Fibroblast of pulmonary artery (primary cell): Measurements from ENCODE around the gene RPTOR.

Experiments used
- DNase-seq: peaks from one replicate; pipeline ENCODE4 v3.0.0-alpha.2; 2010; ENCODE audit warnings: low read depth
- H3K4me3 ChIP-seq: replicated peaks from 2 replicates; pipeline ENCODE4 v1.5.1; 2011; ENCODE audit warnings: low read depth, mild to moderate bottlenecking, control low read depth, low read length, moderate library complexity
- CTCF ChIP-seq: IDR thresholded peaks from 2 replicates; pipeline ENCODE4 v1.5.1; 2011; ENCODE audit warnings: mild to moderate bottlenecking, control low read depth, low read length, inconsistent platforms; ENCODE audit errors: missing control alignments

The RPTOR gene

GRCh38 chr17:80839026-80839345, 294.3 kb downstream of the RPTOR start:
- H3K4me3 ChIP-seq: no peak overlapping the region
- no peak for DNase-seq
- no peak for TF ChIP-seq CTCF

- no peak overlapping the region for H3K4me3 ChIP-seq
- DNase-seq: no peak
- TF ChIP-seq CTCF: no peak
Measured at GRCh38 chr17:80839511-80839941, 294.9 kb downstream of the RPTOR start.

DNA sequence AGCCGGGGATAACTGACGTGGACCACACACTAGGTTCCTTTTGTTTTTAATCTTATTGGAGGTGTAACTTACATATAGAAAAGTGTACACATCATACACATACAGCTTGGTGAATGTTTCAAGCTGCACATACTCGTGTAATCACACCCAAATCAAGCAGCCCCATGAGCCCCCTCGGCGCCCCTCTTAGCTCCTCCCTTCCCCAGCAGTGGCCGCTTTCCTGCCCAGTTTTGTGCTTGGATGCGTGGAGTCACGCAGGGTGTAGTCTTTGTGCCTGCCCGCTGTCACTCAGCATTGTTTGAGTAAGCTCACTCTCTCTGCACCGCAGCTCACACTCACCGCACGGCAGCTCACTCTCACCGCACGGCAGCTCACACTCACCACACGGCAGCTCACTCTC, 295.3 kb downstream of the RPTOR start:
- TF ChIP-seq CTCF: no peak
- DNase-seq: no peak
- H3K4me3 ChIP-seq: no peak overlapping the region

GRCh38 chr17:80842456-80843013, 297.9 kb downstream of the RPTOR start:
- no peak for TF ChIP-seq CTCF
- DNase-seq: no peak
- H3K4me3 ChIP-seq: no peak overlapping the region

GRCh38 chr17:80843741-80844156, 299.1 kb downstream of the RPTOR start:
- DNase-seq: no peak
- H3K4me3 ChIP-seq: no peak overlapping the region
- TF ChIP-seq CTCF: no peak

- no peak overlapping the region for H3K4me3 ChIP-seq
- no peak for DNase-seq
- no peak for TF ChIP-seq CTCF
Measured at GRCh38 chr17:80844418-80844990, 299.9 kb downstream of the RPTOR start.

- no peak for DNase-seq
- no peak overlapping the region for H3K4me3 ChIP-seq
- no peak for TF ChIP-seq CTCF
Measured at GRCh38 chr17:80845069-80845862, 300.6 kb downstream of the RPTOR start.
